GM15510 (cell line): ENCODE data around the gene VSTM2L.

Experiments used
- POLR2A ChIP-seq: IDR thresholded peaks from 3 replicates; pipeline ENCODE4 v1.6.1; 2011; ENCODE audit warnings: borderline replicate concordance; ENCODE audit not compliant: insufficient read length; ENCODE audit errors: extremely low read depth

Gene VSTM2L

GRCh38 chr20:37873884-37874283 is 29.0 kb upstream of the VSTM2L start:
- TF ChIP-seq POLR2A, result no peak

- no peak for TF ChIP-seq POLR2A
Measured at GRCh38 chr20:37875460-37876175, 27.3 kb upstream of the VSTM2L start.

- no peak for TF ChIP-seq POLR2A
Measured at GRCh38 chr20:37876863-37877262, 26.1 kb upstream of the VSTM2L start.

- TF ChIP-seq POLR2A, result no peak
Measured at GRCh38 chr20:37877832-37878772, 24.8 kb upstream of the VSTM2L start.

GRCh38 chr20:37878835-37879599 is 23.9 kb upstream of the VSTM2L start:
- no peak for TF ChIP-seq POLR2A

GRCh38 chr20:37879843-37880242 is 23.1 kb upstream of the VSTM2L start:
- TF ChIP-seq POLR2A, result no peak

- TF ChIP-seq POLR2A, result no peak
Measured at GRCh38 chr20:37880726-37881591, 22.0 kb upstream of the VSTM2L start.

GRCh38 chr20:37881601-37882343 is 21.2 kb upstream of the VSTM2L start:
- no peak for TF ChIP-seq POLR2A

- no peak for TF ChIP-seq POLR2A
Measured at GRCh38 chr20:37882961-37883712, 19.8 kb upstream of the VSTM2L start.

- TF ChIP-seq POLR2A, result no peak
Measured at GRCh38 chr20:37885042-37885441, 17.9 kb upstream of the VSTM2L start.

GRCh38 chr20:37885593-37886503 is 17.1 kb upstream of the VSTM2L start:
- no peak for TF ChIP-seq POLR2A

- no peak for TF ChIP-seq POLR2A
Measured at GRCh38 chr20:37886851-37887297, 16.1 kb upstream of the VSTM2L start.

- TF ChIP-seq POLR2A, result no peak
Measured at GRCh38 chr20:37888641-37889040, 14.3 kb upstream of the VSTM2L start.
